Measurements from ENCODE around the gene ABHD12. TPM values are rescaled to one million over a fixed set of nuclear protein-coding genes. Genes with fewer than 3 reads are reported as not detected.
A peak's percentile ranks its signal among the peaks of the same experiment; 100 is the strongest.

ABHD12 gene
- total and polyA plus RNA-seq, 10 of the 15 experiments (the other 5 are each of a cell fraction or from before 2014, with no cell fraction given) = 1.5 to 61.8 (median 26.7) TPM

- no peak for TF ChIP-seq SRF (IDR thresholded peaks at IDR 0.05; ENCODE audit: low read depth in 2 of 2, low read length in 2 of 2)
- TF ChIP-seq NFXL1 (IDR thresholded peaks at IDR 0.05; ENCODE audit: borderline replicate concordance) = no peak
- no peak for TF ChIP-seq FOXK2 (IDR thresholded peaks at IDR 0.05)
- 0 out of 2 replicates have a peak, but pooled peaks have one; percentile 63 for TF ChIP-seq CBFB (IDR thresholded peaks at IDR 0.05; ENCODE audit: low read depth)
- TF ChIP-seq SIN3A (IDR thresholded peaks at IDR 0.05; ENCODE audit: low read depth, low read length) = peak; percentile 97
- TF ChIP-seq PKNOX1 (IDR thresholded peaks at IDR 0.05) = no peak
- 0 out of 2 replicates have a peak, but pooled peaks have one; percentile 20 for TF ChIP-seq HDAC2 (IDR thresholded peaks at IDR 0.05)
- no peak for TF ChIP-seq TCF3 (IDR thresholded peaks at IDR 0.05; ENCODE audit: borderline replicate concordance, insufficient read depth, low read depth, low read length)
- no peak for TF ChIP-seq ZBTB40 (IDR thresholded peaks at IDR 0.05; ENCODE audit: borderline replicate concordance)
Measured at GRCh38 chr20:25407311-25408169, 16.9 kb upstream of the ABHD12 start, which contains the start of gene GINS1 (continued).
